ENCODE measurements around the gene DACT2.
"Not testable (repeated sequence)": the region's sequence is repeated elsewhere in the genome, so short reads cannot be mapped to it uniquely, and the experiment has no call there.

DACT2 gene

DNA sequence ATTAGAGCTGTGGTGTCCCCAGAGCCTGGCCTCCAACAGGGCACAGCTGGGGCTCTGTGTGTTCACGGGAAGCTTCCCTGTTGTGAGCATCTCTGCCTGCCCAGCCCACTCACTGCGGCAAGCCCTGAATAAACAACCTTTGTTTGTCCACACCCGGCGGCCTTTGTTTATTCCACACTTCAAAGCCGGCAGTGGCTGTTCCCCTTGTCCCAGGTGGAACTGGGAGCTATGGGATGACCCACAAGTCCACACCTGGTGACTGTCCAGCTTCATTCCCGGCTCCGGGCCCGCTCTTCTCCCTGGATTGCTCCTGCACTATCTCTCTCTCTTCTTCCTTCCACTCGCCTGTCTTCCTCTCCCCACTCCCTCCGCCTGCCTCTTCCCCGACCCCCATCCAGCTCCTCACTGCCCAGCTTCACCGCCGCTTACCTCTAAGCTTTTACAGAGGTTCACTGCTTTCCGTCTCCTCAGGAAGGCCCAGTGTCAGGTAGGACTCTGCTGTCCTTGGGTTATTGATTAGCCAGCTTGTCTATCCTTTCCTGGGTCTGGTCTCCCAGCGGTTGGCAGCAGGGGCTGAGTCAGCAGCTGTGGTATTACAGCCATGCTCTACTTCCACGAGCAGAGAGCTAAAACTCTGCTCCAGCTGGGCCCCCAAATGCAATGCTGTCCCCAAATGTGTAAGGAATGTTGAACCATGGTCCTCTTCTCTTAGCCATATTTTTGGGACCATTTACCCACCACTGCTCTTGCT, 17.8 kb downstream of the DACT2 start:
- peak; percentile 83 for DNase-seq

DNA sequence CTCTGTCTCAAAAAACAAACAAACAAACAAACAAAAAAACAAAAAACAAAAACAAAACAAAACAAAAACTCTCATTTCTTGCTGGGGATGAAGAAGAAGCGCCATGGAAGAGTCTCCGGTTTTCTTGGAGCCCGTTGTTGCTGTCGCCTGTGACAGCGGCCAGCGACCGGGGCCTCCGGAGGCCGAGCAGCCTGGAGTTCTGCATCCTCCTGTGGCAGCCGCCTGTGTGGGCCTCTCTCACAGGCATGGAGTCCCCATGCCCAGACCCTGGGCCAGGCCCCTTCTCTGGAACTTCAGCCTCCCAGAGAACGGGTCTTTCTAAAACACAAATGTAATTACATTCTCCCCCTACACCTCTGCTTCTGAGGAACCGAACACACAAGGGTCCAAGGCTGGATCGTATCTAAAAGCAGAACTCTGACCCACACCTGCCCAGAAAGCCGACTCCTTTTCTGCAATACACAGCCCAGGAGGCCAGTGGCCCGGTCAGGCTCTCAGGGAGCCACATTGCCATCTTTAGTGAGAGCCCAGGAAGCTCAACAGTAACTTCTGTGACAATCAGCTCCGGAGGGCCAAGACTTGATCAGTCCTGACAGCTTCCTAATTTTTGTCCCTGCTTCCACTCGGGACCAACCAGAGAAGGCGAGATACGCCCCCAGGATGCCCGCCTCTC, 18.5 kb downstream of the DACT2 start:
- DNase-seq = no peak

DNA sequence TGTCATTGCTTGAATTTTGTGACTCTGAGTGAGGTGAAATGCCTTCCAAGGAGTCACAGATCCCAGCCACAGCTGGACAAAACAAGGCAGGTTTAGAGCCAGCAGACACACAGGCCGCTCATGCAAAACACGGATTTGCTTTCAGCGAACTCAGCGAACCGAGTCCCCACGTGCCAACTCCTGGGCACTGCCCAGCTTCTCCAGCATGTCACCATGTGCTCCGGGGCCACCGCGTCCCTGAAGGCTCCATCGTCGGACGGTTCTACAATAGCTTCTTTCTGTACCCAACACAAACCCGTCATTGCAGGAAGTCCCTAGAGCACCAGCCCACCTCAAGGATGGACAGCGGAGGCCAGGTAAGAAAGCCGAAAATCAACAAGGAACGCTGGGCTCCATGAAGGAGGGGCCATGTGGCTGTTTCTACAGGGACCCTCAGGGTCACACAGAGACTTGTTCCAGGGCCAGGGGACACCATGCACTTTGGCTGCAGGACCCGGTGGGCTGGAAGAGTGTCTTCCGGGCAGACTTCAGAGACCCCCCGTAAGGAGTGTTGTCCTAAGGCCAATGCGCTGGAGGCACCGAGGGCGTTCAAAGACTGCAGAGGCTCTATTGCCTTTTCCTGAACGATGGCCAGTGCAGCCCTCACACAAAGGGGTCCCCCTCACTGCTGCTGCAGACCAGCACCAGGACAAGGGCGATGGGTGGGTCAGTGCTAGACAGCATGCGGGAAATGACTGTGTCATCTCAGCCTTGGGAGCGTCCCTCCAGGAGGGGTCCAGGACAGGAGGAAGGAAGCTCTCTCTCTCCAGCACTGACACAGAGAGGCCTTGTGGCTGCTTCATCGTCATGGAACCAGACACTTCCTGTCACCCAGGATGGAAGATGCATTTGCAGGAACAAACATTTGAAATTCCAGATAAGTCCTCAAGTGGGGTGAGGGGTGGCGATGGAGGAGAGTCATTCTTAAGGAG, 19.8 kb downstream of the DACT2 start:
- no peak for DNase-seq

DNA sequence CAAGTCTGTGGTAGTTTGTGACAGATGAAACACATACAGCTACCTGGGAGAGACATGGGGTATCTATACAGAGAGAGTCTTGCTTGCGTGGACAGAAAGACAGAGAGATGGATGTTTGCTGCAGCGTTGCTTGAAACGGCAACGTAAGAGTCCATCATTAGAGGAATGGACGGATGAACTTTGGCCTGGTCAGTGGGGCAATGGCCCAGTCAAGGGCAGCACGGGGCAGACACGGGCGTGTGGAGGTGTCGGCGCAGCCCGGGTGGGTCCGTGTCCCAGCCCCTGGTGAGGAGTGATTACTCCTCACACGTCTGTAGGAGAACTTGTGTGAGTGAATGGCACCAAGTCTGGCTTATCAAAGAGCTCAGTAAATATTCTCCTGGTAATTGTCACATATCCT, 21.9 kb downstream of the DACT2 start:
- DNase-seq = no peak

DNA sequence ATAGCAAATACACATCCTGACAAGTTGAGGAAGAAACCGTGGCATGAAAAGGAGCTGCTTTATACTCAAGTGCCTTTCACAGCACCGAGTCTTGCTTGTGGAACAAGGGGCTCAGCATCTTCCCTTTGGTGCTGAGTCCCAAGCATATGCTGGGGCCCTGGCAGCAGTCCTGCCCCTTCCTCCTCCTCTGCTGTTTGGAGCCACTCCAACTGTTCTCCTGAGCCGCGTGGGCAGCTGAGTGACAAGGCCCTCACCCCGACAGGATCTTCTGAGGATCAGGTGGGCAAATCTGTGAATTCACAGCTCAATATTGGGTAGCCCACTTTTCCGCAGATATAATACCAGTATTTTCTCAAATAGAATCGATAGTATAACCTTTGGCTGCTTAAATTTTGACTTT, 24.7 kb downstream of the DACT2 start:
- no peak for DNase-seq

DNA sequence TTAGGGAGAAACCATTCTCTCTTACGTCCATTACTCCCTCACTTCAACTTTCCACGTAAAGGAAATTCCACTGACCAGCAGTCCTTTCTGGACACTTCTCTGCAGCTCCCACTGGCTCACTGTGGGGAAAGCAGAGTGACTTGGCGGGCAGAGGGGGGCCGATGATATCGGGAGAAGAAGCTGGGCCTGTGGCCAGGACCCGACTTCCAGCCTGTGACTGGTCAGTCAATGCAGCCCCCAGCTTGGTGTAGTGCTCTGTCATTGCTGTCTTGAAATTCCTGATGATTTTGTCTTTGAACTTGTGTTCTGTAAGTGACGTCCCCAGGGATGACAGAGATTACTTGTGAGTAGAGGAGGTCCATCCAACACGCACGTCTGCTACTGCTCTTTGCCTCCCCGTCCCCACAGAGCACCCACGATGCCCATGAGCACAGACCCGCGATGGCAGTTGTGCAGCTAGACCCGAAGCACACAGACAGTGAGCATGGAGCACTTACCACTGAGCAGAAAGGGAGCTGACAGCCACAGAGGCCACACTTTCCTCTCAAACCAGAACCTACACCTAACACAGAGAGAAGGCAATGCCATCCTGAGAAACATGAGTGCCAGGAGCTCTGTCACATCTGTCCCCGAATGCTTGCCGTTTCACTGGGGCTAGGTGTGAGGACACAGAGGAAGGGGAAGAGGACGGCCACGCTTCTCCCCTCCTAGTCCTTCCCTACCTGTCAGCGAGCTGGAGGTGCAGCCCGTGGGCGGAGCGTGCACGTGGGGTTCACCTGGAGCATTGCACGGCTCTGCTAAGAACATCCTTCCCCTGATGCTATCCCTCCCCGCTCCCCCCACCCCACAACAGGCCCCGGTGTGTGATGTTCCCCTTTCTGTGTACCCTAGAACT, 25.7 kb downstream of the DACT2 start:
- DNase-seq = no peak

DNA sequence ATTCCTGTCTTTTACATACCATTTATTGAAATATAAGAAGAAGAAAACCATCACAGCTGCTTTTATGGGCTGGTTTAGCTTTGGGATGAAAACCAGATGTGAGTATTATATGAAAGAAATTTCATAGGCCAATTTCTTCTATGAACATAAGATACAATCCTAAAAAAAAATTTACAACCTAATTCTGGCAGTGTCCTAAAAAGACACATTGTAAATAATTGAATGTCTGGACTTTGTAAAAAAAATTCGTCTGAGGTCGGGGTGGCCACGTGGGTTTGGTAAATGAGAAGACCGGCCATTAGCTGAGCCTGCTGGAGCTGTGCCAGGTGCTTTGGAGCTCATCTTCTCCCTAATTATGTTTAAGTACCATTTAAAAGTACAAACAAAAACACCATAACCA, 26.8 kb downstream of the DACT2 start:
- DNase-seq = no peak

DNA sequence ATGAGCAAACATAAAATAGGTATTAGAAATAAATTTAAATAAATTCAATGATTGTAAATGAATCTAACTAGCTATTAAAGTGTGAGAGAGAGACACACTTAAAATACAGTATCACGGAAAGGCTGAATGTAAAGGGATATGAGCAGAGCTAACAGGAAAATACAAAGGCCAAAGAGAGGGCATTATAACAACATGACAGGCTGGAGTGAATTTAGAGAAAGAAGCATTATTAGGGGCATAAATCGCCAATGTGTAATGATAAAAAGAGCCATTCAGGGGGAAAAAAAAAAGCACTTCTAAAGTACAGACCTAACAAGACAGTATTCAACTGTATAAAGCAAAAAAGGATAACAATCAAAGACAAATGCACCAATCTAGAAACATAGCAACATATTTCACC, 28.1 kb downstream of the DACT2 start:
- DNase-seq = no peak

DNA sequence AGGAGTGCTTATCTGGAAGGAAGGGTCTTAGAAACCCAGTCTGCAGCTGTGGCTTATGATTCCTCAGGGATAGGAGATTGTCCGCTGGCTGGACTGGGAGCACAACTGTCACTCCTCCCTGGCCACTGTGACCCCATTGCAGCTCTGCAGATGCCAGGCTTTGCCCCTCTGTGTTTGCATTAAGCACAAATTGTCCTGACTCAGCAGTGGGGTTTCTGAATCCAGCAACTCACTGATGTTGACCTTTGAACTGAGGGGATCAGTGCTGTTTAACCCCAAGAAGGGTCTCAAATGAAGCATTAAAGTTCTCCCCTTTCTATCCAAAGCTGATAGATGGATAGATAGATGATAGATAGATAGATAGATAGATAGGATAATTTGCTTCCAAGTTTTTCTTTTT, 29.5 kb downstream of the DACT2 start:
- DNase-seq = no peak

DNA sequence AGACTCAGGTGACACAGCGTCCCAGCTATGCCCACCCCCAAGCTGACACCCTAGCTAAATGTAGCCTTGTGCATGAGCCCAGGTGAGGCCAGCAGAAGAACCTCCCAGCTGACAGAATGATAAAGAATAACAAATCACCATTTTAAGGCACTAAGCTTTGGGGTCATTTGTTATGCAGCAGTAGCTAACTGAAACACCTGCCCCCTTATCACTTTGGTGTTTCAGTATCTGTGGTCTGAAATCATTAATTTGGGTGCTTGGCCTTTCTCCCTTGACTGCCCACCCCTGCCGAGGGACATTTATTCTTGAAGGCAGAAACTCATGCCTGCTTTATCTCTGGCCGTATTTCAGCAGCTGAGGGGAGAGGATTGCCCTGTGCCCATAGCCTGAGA, 30.0 kb downstream of the DACT2 start:
- no peak for DNase-seq

DNA sequence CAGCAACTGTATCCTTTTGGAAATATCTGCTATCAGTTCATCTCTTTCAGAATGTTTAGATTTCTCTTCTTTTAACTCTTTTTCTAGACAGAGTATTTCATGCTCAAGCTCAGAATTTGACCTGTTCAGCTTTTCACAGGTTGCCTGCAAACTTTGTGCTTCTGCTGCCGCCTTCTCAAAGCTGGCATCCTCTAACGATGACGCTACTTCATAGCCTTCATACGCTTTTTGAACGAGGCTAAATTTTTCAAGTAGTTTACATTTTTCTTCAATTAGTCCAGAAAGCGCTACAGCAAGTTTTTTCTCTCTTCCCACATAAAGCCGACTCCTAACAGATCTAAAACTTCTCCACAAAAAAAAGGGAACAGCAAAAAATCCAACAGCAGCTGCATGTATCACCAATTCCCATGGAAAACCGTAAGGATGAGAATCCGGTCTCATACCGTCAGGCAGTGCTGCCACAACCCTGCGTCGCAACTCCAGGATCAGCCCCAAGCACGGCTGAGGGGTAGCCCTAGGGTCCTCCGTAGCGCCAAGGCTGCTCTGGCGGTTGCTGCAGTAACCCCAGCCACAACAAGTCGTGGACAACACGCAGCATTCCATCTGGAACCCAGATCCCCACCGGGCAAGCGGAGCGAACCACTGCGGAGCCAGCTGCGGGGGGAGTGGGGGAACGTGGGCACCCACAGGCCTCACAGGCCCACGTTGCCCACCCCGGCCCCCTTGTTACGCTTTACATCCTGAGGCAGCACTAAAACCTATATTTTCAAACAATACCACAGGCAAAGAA, 30.6 kb downstream of the DACT2 start:
- no peak for DNase-seq

DNA sequence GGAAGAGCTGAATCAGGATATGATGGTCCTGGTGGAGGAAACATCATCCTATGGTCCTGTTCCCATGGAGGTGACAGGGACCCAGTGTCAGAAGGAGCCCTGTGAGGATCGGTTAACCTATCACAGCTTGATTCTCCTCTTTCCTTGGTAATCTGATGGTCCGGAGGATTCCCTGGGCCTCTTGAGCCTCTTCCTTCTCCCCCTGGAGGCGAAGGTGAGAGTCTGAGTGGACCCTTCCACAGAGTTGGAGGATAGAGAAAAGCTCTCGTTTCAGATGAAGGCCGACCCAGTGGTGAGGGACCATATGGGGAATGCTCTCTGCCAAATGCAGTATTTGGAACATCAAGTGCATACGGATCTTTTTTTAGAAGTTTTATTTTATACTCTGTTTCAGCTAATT, 32.1 kb downstream of the DACT2 start:
- DNase-seq = not testable (repeated sequence)

DNA sequence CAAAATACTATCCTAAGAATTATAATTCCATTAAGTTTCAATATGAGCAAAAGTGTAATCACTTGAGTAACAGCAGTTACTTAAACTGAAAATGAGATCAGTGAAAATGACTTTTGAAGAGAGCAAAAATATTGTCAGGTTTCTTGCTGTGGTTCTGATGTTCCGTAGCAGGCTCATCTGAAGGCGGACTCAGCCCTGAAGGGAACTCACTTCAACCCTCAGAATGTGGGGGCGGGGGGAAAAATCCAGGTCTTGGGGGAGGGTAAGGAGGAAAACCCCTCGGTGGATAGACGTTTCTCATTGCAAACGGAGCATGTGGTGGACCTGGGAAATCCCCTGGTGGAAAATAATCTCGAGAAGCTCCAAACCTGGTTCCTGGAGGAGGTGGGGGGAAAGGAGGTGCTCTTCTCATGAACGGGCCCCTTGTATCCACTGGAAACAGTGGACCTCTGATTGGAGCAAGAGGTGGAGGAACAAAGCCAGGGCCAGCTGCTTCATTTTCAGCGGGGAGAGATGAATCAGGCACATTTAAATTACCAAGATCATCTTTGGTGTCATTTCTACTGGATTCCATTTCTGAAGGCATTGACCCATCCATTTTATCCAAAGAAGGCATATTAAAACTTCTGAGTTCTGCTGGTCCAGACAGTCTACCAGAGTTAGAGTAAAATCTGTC, 32.7 kb downstream of the DACT2 start:
- not testable (repeated sequence) for DNase-seq

DNA sequence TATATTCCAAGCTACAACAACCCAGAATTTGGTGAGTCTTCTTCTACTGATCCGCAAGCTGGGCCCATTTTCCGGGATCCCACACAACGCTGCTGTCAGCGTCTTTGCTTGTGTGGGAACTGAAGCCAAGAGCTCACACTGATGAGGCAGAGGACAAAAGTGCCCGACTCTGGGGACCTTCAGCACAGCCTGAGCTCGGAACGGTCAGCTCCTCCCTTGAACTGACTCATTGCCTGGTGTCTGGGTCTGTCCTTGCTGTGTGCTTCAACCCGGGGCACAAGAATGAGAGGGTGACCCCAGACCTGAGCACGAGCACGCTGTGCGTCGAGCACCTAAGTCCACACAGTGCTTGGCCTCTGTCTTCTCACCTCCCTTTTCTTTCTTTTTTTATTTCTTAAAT, 33.5 kb downstream of the DACT2 start:
- DNase-seq = no peak

DNA sequence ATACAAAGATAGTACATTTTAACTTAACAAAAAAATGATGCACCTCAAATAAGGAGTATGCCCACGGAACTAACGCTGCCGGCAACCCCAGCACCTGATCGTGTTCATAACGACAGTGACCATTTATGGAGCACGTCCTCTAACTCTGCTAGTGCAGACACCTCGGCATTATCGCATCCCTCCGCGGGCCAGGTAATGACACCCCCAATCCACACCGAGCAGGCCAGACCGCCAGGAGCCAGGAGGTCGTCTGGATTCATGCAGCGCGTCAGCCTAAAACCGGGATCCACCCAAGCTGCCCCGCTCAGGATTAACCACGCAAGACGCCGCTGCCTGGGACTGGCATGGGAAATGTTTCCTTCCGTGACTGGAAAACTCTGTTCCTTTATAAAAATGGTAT, 34.1 kb downstream of the DACT2 start:
- no peak for DNase-seq

DNA sequence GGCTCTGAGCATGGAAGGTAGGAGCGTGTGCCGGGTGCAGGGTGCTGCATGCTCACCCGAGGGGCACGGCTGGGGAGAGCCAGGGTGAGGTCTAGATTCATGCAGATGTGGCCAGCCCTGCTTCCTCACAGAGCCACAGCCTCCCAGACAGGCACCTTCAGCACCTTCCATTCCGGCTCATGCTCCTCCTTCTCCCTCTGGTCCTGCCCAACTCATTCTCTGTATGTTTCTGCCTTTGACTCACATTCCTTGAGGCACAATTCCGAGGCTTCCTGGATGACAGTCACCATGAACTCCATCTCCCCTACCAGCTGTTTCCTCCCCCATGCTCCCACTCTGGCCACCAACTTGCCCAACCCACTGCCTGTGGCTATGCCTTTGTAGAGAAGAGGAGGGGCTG, 35.4 kb downstream of the DACT2 start:
- no peak for DNase-seq

DNA sequence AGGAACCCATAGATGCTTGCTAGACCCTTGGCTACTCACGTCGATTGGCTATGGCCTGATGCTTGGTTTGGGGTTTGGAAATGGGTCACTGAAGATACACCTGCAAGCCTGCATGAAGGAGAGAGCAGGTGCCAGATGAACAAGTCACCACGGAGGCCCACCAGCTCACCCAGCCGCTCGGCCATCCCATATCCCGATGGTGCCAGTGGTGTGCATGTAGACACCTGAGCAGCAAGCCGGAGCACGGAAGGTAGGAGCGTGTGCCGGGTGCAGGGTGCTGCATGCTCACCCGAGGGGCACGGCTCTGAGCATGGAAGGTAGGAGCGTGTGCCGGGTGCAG, 35.9 kb downstream of the DACT2 start:
- no peak for DNase-seq

DNA sequence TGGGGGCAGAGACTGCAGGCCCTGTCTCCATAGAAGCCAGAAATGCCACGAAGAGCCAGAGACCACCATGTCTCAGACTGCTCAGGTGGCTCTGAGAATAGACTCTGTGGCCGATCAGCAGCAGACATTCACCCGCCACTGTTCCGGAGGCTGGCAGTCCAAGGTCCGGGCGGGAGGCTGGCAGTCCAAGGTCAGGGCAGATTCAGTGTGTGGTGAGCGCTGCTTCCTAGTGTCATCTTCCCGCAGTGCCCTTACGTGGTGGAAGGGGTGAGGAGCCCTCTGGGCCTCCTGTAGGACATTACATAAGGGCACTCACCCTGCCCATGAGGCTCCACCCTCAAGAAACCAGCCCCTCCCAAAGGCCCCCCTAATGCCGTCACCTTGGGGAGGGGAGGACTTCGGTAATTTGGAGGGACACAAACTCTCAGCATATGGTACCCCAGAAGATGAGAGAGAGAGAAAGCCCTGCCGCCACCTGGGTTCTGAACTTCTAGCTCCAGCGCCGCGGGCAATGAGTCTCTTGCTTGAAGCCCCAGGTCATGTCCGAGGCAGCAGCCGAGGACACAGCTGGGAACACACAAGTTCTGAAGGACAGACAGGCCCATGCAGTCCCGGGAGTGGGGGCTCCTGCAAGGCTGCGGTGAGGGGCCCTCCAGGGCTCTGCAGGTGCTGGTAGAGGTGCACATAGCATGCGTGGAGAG, 36.4 kb downstream of the DACT2 start:
- DNase-seq = no peak

DNA sequence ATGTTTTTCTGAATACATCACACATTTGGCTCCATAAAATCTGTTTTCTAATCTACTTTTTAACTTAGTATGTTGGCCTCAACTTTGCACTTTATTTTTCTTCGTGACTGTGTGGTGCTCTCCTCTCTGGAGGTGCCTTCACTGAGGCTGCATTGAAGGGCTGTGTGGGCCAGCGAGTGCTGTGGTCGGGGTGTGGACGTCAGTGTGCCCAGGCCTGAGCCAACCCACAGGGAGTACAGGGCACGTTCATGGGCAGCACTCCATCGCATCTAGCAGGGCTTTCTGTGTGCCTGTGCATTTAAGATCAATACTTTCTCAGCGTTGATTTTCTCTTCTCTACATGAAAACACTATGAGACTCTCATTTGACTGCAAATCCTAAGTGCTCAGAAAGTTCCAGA, 37.8 kb downstream of the DACT2 start:
- DNase-seq = no peak

DNA sequence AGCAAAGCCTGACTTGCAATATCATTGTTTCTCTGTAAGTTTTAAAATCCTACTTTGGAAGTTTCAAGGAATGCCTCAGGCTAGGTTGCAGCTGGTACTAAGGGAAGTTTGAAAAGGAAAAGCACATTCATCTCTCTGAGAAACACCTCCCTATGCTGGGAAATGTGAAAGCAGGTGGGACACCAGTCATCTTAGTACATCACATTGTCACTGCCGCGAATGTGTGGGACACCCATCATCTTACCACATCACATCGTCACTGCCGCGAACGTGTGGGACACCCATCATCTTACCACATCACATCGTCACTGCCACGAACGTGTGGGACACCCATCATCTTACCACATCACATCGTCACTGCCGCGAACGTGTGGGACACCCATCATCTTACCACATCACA, 38.3 kb downstream of the DACT2 start:
- DNase-seq = not testable (repeated sequence)

DNA sequence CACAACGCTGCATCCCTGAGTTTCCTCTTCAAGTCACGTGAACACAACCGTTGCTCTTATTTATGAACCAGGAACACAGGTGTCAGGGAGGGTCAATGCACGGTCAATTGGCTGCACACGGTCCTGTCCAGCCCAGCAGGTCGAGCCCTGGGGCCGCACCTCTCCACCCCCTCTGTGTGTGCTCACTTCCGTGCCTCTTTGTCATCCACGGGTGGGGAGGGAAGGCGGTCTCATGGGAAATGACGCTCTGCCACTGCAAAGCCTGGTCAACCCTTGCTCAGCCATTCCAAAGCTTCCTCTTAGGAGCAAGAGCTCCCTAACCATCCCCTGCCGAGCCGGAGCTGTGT, 38.7 kb downstream of the DACT2 start:
- DNase-seq = no peak

Measured in retina (tissue), 1 donor.